Activated CD8-positive, alpha-beta T cell treated with anti-CD3 and anti-CD28 coated beads for 36 hours (primary cell): Measurements from ENCODE around the gene PPP4R1. TPM values are rescaled to one million over a fixed set of nuclear protein-coding genes. Genes with fewer than 3 reads are reported as not detected.
"Not testable (repeated sequence)": the region's sequence is repeated elsewhere in the genome, so short reads cannot be mapped to it uniquely, and the experiment has no call there.

Experiments used
- ATAC-seq: fragments of 200-7000 bp; cut with Tn5 transposase; one replicate; pipeline ENCODE4 v1.10.0; 2021; ENCODE audit warnings: mild to moderate bottlenecking, moderate library complexity
- CTCF ChIA-PET: fragments of 350-600 bp; sonication (Branson Sonifier 250); formaldehyde crosslinking; loops from one replicate; lab custom pipeline; 2021; ENCODE audit warnings: antibody characterized with exemption; lab: Charles Lee
- POLR2A ChIA-PET: fragments of 350-600 bp; sonication (Branson Sonifier 250); formaldehyde crosslinking; loops from one replicate; lab custom pipeline; 2021; ENCODE audit warnings: antibody characterized with exemption; lab: Charles Lee
- DNase-seq: peaks from one replicate; pipeline ENCODE4 v3.0.0-alpha.2; 2020
- H3K27ac Mint-ChIP-seq: one replicate; pipeline ENCODE4 v1.8.0; 2021; ENCODE audit warnings: mild to moderate bottlenecking, mixed read lengths
- H3K27me3 Mint-ChIP-seq: one replicate; pipeline ENCODE4 v1.8.0; 2021; ENCODE audit warnings: mixed read lengths
- H3K36me3 Mint-ChIP-seq: one replicate; pipeline ENCODE4 v1.8.0; 2021; ENCODE audit warnings: low read depth, mixed read lengths
- H3K4me1 Mint-ChIP-seq: one replicate; pipeline ENCODE4 v1.8.0; 2021; ENCODE audit warnings: low read depth, mixed read lengths
- H3K4me3 Mint-ChIP-seq: one replicate; pipeline ENCODE4 v1.8.0; 2021; ENCODE audit warnings: mild to moderate bottlenecking, moderate library complexity, mixed read lengths
- H3K9me3 Mint-ChIP-seq: one replicate; pipeline ENCODE4 v1.8.0; 2021; ENCODE audit warnings: mixed read lengths
- CTCF ChIP-seq: fragments of 200-600 bp; IDR thresholded peaks from one replicate; pipeline ENCODE4 v1.8.0; 2022; ENCODE audit warnings: antibody characterized with exemption, mild to moderate bottlenecking
- intact Hi-C: fragments of 100-400 bp; cut with micrococcal nuclease; formaldehyde crosslinking; loops from one replicate; pipeline ENCODE4 v1.10.0; 2022
- total RNA-seq, 2 experiments: library from RNA; stranded (reverse); gene quantifications; one replicate each; pipeline ENCODE4 v1.2.3, GENCODE V29; 2021

Gene PPP4R1
- total RNA-seq, 2 experiments from 2014 or later = 31.4 to 31.7 TPM

GRCh38 chr18:9612977-9613376 lies 1.4 kb downstream of the PPP4R1 start:
- ATAC-seq (no peak), DNase-seq (peak; percentile 17)
- CTCF ChIA-PET = interaction anchor here (0.9 to 1.7 kb wide), 7 partner anchors 12 to 358 kb away, joined by 3 to 8 read pairs (median 4); no protein-coding TSS in a partner anchor
- Mint-ChIP-seq H3K9me3 (no peaks in the 10 kb centered on the region), H3K4me1 (peaks cover 43% of the 10 kb centered on the region), H3K27me3 (no peaks in the 10 kb centered on the region), H3K4me3 (peak overlapping the region; percentile 97), H3K27ac (no peak overlapping the region), H3K36me3 (peaks cover 12% of the 10 kb centered on the region)
- POLR2A ChIA-PET = no interaction called here
- intact Hi-C loops = no loop called here
- TF ChIP-seq CTCF = no peak

DNA sequence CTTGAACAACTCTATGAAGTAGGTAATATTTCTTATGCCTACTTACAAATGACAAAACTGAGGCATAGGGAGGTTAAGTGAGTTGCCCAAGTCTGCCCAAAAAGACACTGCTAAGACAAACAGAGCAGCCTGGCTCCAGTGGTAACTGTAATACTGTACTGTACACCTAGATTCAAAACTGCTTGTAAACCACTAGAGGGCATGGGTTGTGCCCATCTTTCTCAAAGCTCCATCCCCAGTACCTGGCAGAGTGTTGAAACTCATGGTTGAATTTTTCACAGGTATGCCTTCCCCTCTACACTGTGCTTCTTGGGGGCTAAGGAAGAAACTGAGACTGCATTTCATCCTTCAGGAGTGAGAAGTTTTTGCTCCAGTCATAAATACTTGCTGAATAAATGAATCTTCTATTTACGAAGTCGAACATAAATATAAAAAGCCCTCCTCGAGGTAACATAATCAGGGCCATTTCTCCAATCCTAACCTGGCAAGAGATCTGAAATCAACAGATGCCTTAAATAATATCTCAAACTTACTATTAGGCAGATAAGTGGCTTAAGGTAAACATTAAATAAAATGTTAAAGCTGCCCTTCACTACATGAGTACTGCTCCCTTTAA lies 2.0 kb downstream of the PPP4R1 start:
- POLR2A ChIA-PET = interaction anchor here (0.5 to 0.6 kb wide), 2 partner anchors 45 to 448 kb away, joined by 3 read pairs; no protein-coding TSS in a partner anchor
- intact Hi-C loops = no loop called here
- Mint-ChIP-seq H3K4me3 (peak overlapping the region; percentile 97), H3K27ac (no peak overlapping the region), H3K4me1 (peaks cover 44% of the 10 kb centered on the region), H3K36me3 (peaks cover 12% of the 10 kb centered on the region), H3K9me3 (no peaks in the 10 kb centered on the region), H3K27me3 (no peaks in the 10 kb centered on the region)
- peak; percentile 65 for TF ChIP-seq CTCF
- DNase-seq (peak; percentile 33), ATAC-seq (peak; percentile 44)
- CTCF ChIA-PET = interaction anchor here (0.9 to 1.7 kb wide), 7 partner anchors 11 to 158 kb away, joined by 3 to 8 read pairs (median 3); no protein-coding TSS in a partner anchor

- peaks cover 45% of the 10 kb centered on the region for H3K4me1 Mint-ChIP-seq
- no peak for DNase-seq
- CTCF ChIA-PET = no interaction called here
These were observed 5.2 kb downstream of the PPP4R1 start for GRCh38 chr18:9609190-9609589.

DNA sequence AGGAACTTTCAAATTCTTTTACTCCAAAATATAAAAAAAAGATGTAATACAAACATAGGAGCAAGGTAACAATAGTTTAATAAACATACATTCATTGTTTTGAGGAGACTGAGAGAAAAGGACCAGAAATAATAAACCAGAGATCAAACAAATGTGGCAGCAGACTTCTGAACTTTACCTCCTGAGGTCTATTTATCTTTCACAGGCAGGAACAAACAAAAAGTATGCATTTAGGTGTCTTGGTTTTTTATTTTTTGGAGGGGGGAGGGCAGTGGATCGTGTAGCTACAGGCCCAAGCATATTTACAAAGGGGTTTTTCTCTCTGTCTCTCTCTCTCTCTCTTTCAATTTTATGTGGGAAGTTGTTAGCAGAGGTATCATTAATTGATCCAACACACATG lies 5.6 kb downstream of the PPP4R1 start:
- ChIA-PET CTCF (interaction anchor here (0.9 to 1.2 kb wide), 2 partner anchors 11 to 53 kb away, joined by 3 to 4 read pairs; no protein-coding TSS in a partner anchor), POLR2A (no interaction called here)
- no peak for ATAC-seq
- Mint-ChIP-seq H3K4me1 (peaks cover 47% of the 10 kb centered on the region), H3K36me3 (peaks cover 12% of the 10 kb centered on the region), H3K9me3 (no peaks in the 10 kb centered on the region), H3K27me3 (no peaks in the 10 kb centered on the region), H3K4me3 (no peak overlapping the region), H3K27ac (no peak overlapping the region)
- no peak for TF ChIP-seq CTCF
- DNase-seq = no peak
- intact Hi-C loops = loop anchor here (2.0 kb wide), 1 partner anchor 58 kb away; no protein-coding TSS in a partner anchor

More at GRCh38 chr18:9609190-9609589, 5.2 kb downstream of the PPP4R1 start:
- intact Hi-C loops = loop anchor here (2.0 kb wide), 1 partner anchor 58 kb away; no protein-coding TSS in a partner anchor
- Mint-ChIP-seq H3K4me3 (no peak overlapping the region), H3K36me3 (peaks cover 12% of the 10 kb centered on the region), H3K27ac (no peak overlapping the region), H3K9me3 (no peaks in the 10 kb centered on the region), H3K27me3 (no peaks in the 10 kb centered on the region)
- no peak for ATAC-seq
- TF ChIP-seq CTCF = no peak
- POLR2A ChIA-PET = no interaction called here

DNA sequence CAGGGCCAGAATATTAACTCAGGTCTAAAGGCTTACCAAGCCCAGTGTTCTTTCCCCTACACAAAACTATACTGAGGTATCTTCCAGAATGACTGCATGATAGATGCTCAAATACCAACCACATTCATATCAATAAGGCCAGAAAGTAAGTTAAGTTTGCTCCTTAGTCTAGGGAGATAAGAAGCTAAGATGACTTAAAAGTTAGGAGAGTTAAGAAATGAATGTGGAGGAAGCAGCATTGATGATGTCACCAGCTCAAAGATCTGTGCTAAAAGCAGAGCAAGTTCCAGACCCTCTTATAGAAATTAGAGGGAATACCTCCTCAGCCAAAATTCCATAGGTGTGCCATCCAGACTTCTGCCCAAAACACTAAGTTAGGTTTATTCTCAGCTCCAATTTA lies 6.1 kb downstream of the PPP4R1 start:
- no peaks in the 10 kb centered on the region for H3K27me3 Mint-ChIP-seq
- peaks cover 44% of the 10 kb centered on the region for H3K4me1 Mint-ChIP-seq
- H3K4me3 Mint-ChIP-seq = no peak overlapping the region
- POLR2A ChIA-PET = no interaction called here
- no peak for TF ChIP-seq CTCF
- no peak for ATAC-seq
- intact Hi-C loops = loop anchor here (2.0 kb wide), 1 partner anchor 57 kb away; no protein-coding TSS in a partner anchor
- H3K36me3 Mint-ChIP-seq = peaks cover 11% of the 10 kb centered on the region
- H3K27ac Mint-ChIP-seq = no peak overlapping the region
- DNase-seq = no peak
- no peaks in the 10 kb centered on the region for H3K9me3 Mint-ChIP-seq
- CTCF ChIA-PET = interaction anchor here (0.9 to 1.2 kb wide), 2 partner anchors 11 to 54 kb away, joined by 3 to 4 read pairs; no protein-coding TSS in a partner anchor

GRCh38 chr18:9607111-9607510 lies 7.2 kb downstream of the PPP4R1 start:
- DNase-seq, H3K27me3 Mint-ChIP-seq, CTCF ChIA-PET, POLR2A ChIA-PET, H3K27ac Mint-ChIP-seq, intact Hi-C loops, H3K4me3 Mint-ChIP-seq, H3K9me3 Mint-ChIP-seq, ATAC-seq: not testable (repeated sequence)
- peaks cover 34% of the 10 kb centered on the region for H3K4me1 Mint-ChIP-seq
- peaks cover 13% of the 10 kb centered on the region for H3K36me3 Mint-ChIP-seq
